Heart right ventricle (tissue), 16 donors: ENCODE measurements around the gene PLCB1. TPM values are rescaled to one million over a fixed set of nuclear protein-coding genes. Genes with fewer than 3 reads are reported as not detected.

Source experiments
- ATAC-seq, 8 donors: fragments of 200-7000 bp; cut with Tn5 transposase; one replicate each; pipeline ENCODE4 v1.9.1; 2020; ENCODE audit warnings: mild to moderate bottlenecking in 8 of 8, moderate library complexity in 8 of 8, moderate number of reproducible peaks in 1 of 8
- DNase-seq, 2 donors: peaks; one replicate each; pipeline ENCODE4 v3.0.0-alpha.2; 2020
- H3K27ac ChIP-seq, 10 donors: fragments of 200-600 bp; sonication (generic) in 2 of 10; one replicate each; pipeline versions ENCODE4 v1.5.0 to v1.8.0; 2020 to 2022; ENCODE audit warnings: mild to moderate bottlenecking in 3 of 10
- H3K27me3 ChIP-seq, 7 donors: fragments of 200-600 bp; one replicate each; pipeline ENCODE4 v1.8.0; 2021 to 2022; ENCODE audit warnings: mild to moderate bottlenecking in 2 of 7
- H3K36me3 ChIP-seq, 9 donors: fragments of 200-600 bp; sonication (generic) in 1 of 9; one replicate each; pipeline versions ENCODE4 v1.5.0 to v1.8.0; 2020 to 2022; ENCODE audit warnings: mild to moderate bottlenecking in 2 of 9
- H3K4me1 ChIP-seq, 9 donors: fragments of 200-600 bp; sonication (generic) in 1 of 9; one replicate each; pipeline versions ENCODE4 v1.5.0 to v1.8.0; 2020 to 2022; ENCODE audit warnings: mild to moderate bottlenecking in 4 of 9
- H3K4me3 ChIP-seq, 10 donors: fragments of 200-600 bp; sonication (generic) in 2 of 10; one replicate each; pipeline versions ENCODE4 v1.5.0 to v1.8.0; 2020 to 2022; ENCODE audit warnings: mild to moderate bottlenecking in 7 of 10, moderate library complexity in 2 of 10
- H3K9me3 ChIP-seq, 11 donors: fragments of 200-600 bp in 10 of 11; sonication (generic) in 2 of 11; one replicate each; pipeline versions ENCODE4 v1.5.0 to v1.8.0; 2013 to 2022; ENCODE audit warnings: mild to moderate bottlenecking in 2 of 11, control low read depth in 1 of 11, moderate library complexity in 1 of 11
- CTCF ChIP-seq, 9 donors: fragments of 200-600 bp; sonication (generic) in 2 of 9; IDR thresholded peaks; one replicate each; pipeline versions ENCODE4 v1.5.0 to v1.8.0; 2021 to 2022; ENCODE audit warnings: antibody characterized with exemption in 9 of 9, mild to moderate bottlenecking in 5 of 9, moderate library complexity in 1 of 9
- WGBS, 2 donors: extraction: QIAGEN DNeasy Blood & Tissue Kit; methylation state at CpG; one replicate each; pipeline ENCODE4 v1.1.7; 2013; ENCODE audit warnings: inconsistent platforms in 1 of 2; 5-methylcytosine and 5-hydroxymethylcytosine counted together
- intact Hi-C, 10 donors: fragments of 100-400 bp; cut with DNase I; formaldehyde crosslinking; loops; one replicate each; pipeline versions ENCODE4 v1.11.1 to v1.14.2; 2022
- polyA plus RNA-seq, 2 donors: library from polyadenylated mRNA; stranded (reverse); fragments of 200-250 nt; gene quantifications; one replicate each; pipeline ENCODE4 v1.2.3, GENCODE V29; 2013
- total RNA-seq, 10 donors: library from RNA; stranded (reverse); fragmentation: NEBNext Ultra II Directional in 3 of 10; extraction: Animal tissue kit (Norgen Biotek cat#: 25700) in 3 of 10; gene quantifications; one replicate each; pipeline versions ENCODE4 v1.2.1 to v1.2.4, GENCODE V29; 2021 to 2023
- donor health status: Arrhythmogenic right ventricular cardiomyopathy.
- donor health status: ischemic (EF 13 %, LVEDD 7.1; RV severe dilation, severe dysfunction).
- donor health status: healthy with polysubstance abuse.
- donor health status: DM: no; HTN: yes; CAD: no.
- donor health status: DM: no; HTN: no; CAD: no.
- donor health status: ischemic (EF 25% LVEDD 6.9; RV normal size, moderate dysfunction).
- donor health status: ischemic (EF 25% LVEDD 5.7; RV mildly dilated, moderate dysfunction).
- donor health status: healthy.
- donor health status: DM: yes; HTN: yes; CAD: no.
- donor health status: Ischemic cardiomyopathy.
- donor health status: ischemic (EF 35%, LVEDD 5.7; RV mildly dilated, moderate dysfunction).
- donor health status: nonischemic (EF 11% LVEDD 7.7; RV severe dilation, severe dysfunction).
- donor health status: DM: yes; HTN: yes; CAD: no.
- donor health status: PGD.
- donor health status: ischemic (EF 29% LVEDD 5.4; RV normal size, mild dysfunction).
- donor health status: nonischemic (EF 23%, LVEDD 6.1; RV moderate dilation, normal function).

PLCB1 gene
- total and polyA plus RNA-seq, 12 donors = 2.2 to 12.7 (median 7.1) TPM

- H3K4me1 ChIP-seq = no peaks in the 10 kb centered on the region
- 95 to 97% methylated on average over 4 of the region's 4 CpGs for WGBS, 2 donors
- no peaks in the 10 kb centered on the region for H3K27me3 ChIP-seq
- no peak overlapping the region for H3K27ac ChIP-seq
- no peak for TF ChIP-seq CTCF (IDR thresholded peaks at IDR 0.05)
- ATAC-seq = no peak
- H3K9me3 ChIP-seq = no peaks in the 10 kb centered on the region
- no peak overlapping the region for H3K4me3 ChIP-seq
- no peaks in the 10 kb centered on the region for H3K36me3 ChIP-seq
- intact Hi-C loops = loop anchor here in 1 of 10 donors (5.0 kb wide), 1 partner anchor 1543 kb away; no protein-coding TSS in a partner anchor
- no peak for DNase-seq
These were observed 123.0 kb downstream of the PLCB1 start for GRCh38 chr20:8254911-8255582.

GRCh38 chr20:8255945-8256632, 124.0 kb downstream of the PLCB1 start:
- Histone ChIP-seq H3K4me1 (no peaks in the 10 kb centered on the region), H3K4me3 (no peak overlapping the region), H3K9me3 (no peaks in the 10 kb centered on the region), H3K36me3 (no peaks in the 10 kb centered on the region), H3K27me3 (no peaks in the 10 kb centered on the region), H3K27ac (no peak overlapping the region)
- intact Hi-C loops = loop anchor here in 1 of 10 donors (5.0 kb wide), 1 partner anchor 1544 kb away; no protein-coding TSS in a partner anchor
- TF ChIP-seq CTCF (IDR thresholded peaks at IDR 0.05) = no peak
- 65 to 96% methylated on average over 3 of the region's 3 CpGs for WGBS, 2 donors
- DNase-seq = no peak
- no peak for ATAC-seq

- Histone ChIP-seq H3K27me3 (no peaks in the 10 kb centered on the region), H3K36me3 (no peaks in the 10 kb centered on the region), H3K4me3 (no peak overlapping the region), H3K4me1 (peaks cover 0 to 13% (median 0%) of the 10 kb centered on the region in 9 donors), H3K9me3 (no peaks in the 10 kb centered on the region), H3K27ac (no peak overlapping the region)
- no peak for TF ChIP-seq CTCF (IDR thresholded peaks at IDR 0.05)
- intact Hi-C loops = no loop called here
- ATAC-seq = peak in 3 of 8 donors; percentile 46 to 61 (median 52)
- 84 to 86% methylated on average over 5 of the region's 5 CpGs for WGBS, 2 donors
- no peak for DNase-seq
These were observed 128.8 kb downstream of the PLCB1 start for GRCh38 chr20:8260837-8261251.

GRCh38 chr20:8262721-8263120, 130.7 kb downstream of the PLCB1 start:
- no peak for TF ChIP-seq CTCF (IDR thresholded peaks at IDR 0.05)
- intact Hi-C loops = no loop called here
- DNase-seq (no peak), ATAC-seq (no peak)
- H3K27ac ChIP-seq = no peak overlapping the region
- H3K4me1 ChIP-seq = peaks cover 0 to 14% (median 0%) of the 10 kb centered on the region in 9 donors
- 70 to 76% methylated on average over 1 of the region's 1 CpG for WGBS, 2 donors
- no peak overlapping the region for H3K4me3 ChIP-seq
- no peaks in the 10 kb centered on the region for H3K36me3 ChIP-seq
- no peaks in the 10 kb centered on the region for H3K9me3 ChIP-seq
- H3K27me3 ChIP-seq = no peaks in the 10 kb centered on the region
